SK-N-SH (cell line): ENCODE results near the gene KLF13.

Experiments used
- CTCF ChIP-seq: fragments of 200-600 bp; sonication (generic); IDR thresholded peaks from 2 replicates; pipeline ENCODE4 v1.6.1; 2017; ENCODE audit warnings: antibody characterized with exemption, mild to moderate bottlenecking, moderate library complexity
- FOXM1 ChIP-seq: IDR thresholded peaks from 2 replicates; pipeline ENCODE4 v1.4.0; 2012; ENCODE audit warnings: low read depth, mild to moderate bottlenecking
- POLR2AphosphoS5 ChIP-seq: IDR thresholded peaks from 2 replicates; pipeline ENCODE4 v1.6.1; 2012; ENCODE audit warnings: low read depth, low read length
- RFX5 ChIP-seq: IDR thresholded peaks from 2 replicates; pipeline ENCODE4 v1.6.1; 2012; ENCODE audit warnings: mild to moderate bottlenecking, improper control_type of control experiment, low read length
- SIN3A ChIP-seq: IDR thresholded peaks from 2 replicates; pipeline ENCODE4 v1.6.1; 2012; ENCODE audit warnings: low read depth, mild to moderate bottlenecking, low read length, moderate library complexity, borderline replicate concordance

DNA sequence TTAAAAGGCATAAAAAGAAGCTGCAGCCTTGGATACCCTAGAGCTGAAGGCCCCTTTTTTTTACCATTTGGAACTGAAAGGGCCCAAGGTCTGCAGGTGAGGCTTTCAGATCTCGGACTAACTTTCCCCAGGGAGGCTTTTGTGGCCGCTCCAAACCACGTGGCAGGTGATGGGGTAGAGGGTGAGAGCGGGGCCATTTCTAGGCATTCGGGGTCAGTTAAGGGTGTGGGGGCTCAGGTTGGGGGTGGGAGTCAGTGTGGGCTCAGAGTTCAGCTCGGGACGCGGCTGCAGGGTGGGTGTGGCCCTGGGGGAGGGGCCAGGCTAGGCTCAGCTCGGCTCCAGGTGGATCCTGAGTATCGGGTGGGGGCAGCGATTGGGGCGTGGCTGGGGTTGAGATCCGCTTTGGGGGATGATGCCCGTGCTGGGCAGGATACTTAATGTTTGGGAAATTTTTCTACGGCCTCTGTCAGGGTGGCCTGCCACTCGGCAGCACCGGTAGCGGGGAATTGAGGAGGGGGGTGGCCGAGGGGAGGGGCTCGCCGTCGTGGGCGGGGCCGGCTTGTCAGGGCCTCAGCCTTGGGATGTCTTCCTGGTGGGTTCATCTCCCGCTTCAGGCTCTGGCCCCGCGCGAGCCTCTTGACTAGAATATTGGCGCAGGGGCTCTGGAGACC is 2.5 kb downstream of the KLF13 start:
- TF ChIP-seq RFX5, result no peak
- no peak for TF ChIP-seq SIN3A
- TF ChIP-seq CTCF, result no peak
- no peak for TF ChIP-seq POLR2AphosphoS5
- no peak for TF ChIP-seq FOXM1
